GM23338 (cell line): ENCODE measurements around the gene PECR. TPM values are rescaled to one million over a fixed set of nuclear protein-coding genes. Genes with fewer than 3 reads are reported as not detected.

ENCODE experiments used
- ATAC-seq: fragments of 200-7000 bp; cut with Tn5 transposase; 3 replicates; pipeline ENCODE4 v1.9.1; 2020
- DNase-seq: peaks from one replicate; pipeline ENCODE4 v3.0.0-alpha.2; 2015; ENCODE audit warnings: low spot score
- H2AFZ ChIP-seq: fragments of 200-600 bp; sonication (generic); 2 replicates; pipeline ENCODE4 v1.8.0; 2016; ENCODE audit warnings: antibody characterized with exemption, mild to moderate bottlenecking, moderate library complexity
- H3F3A ChIP-seq: fragments of 200-600 bp; sonication (generic); replicated peaks from 2 replicates; pipeline ENCODE4 v1.8.0; 2017; ENCODE audit warnings: antibody characterized with exemption, mixed run types, low read depth
- H3K27ac ChIP-seq: fragments of 200-600 bp; sonication (generic); 2 replicates; pipeline ENCODE4 v1.6.1; 2016; ENCODE audit warnings: low read depth
- H3K27me3 ChIP-seq: fragments of 200-600 bp; sonication (generic); 2 replicates; pipeline ENCODE4 v1.8.0; 2016; ENCODE audit warnings: mild to moderate bottlenecking, mixed run types, moderate library complexity; ENCODE audit not compliant: insufficient read depth
- H3K36me3 ChIP-seq: fragments of 200-600 bp; sonication (generic); 2 replicates; pipeline ENCODE4 v1.8.0; 2016; ENCODE audit warnings: mild to moderate bottlenecking; ENCODE audit not compliant: insufficient read depth
- H3K4me1 ChIP-seq: fragments of 200-600 bp; sonication (generic); 2 replicates; pipeline ENCODE4 v1.8.0; 2016; ENCODE audit warnings: mild to moderate bottlenecking, moderate library complexity; ENCODE audit not compliant: insufficient read depth
- H3K4me2 ChIP-seq: fragments of 200-600 bp; sonication (generic); 2 replicates; pipeline ENCODE4 v1.7.1; 2017; ENCODE audit warnings: mixed run types
- H3K4me3 ChIP-seq: fragments of 200-600 bp; sonication (generic); 2 replicates; pipeline ENCODE4 v1.6.1; 2016; ENCODE audit warnings: mixed run types
- H3K79me2 ChIP-seq: fragments of 200-600 bp; sonication (generic); replicated peaks from 2 replicates; pipeline ENCODE4 v1.8.0; 2017; ENCODE audit warnings: mild to moderate bottlenecking; ENCODE audit not compliant: insufficient read depth
- H3K9me2 ChIP-seq: fragments of 200-600 bp; sonication (generic); 2 replicates; pipeline ENCODE4 v1.8.0; 2017; ENCODE audit not compliant: insufficient read depth
- H4K20me1 ChIP-seq: fragments of 200-600 bp; sonication (generic); replicated peaks from 2 replicates; pipeline ENCODE4 v1.8.0; 2017; ENCODE audit warnings: mild to moderate bottlenecking; ENCODE audit not compliant: insufficient read depth
- H3K27ac Mint-ChIP-seq: 2 replicates; pipeline ENCODE4 v1.8.0; 2020; ENCODE audit warnings: inconsistent platforms, mild to moderate bottlenecking, moderate library complexity, mixed read lengths
- H3K27me3 Mint-ChIP-seq: 3 replicates; pipeline ENCODE4 v1.8.0; 2022; ENCODE audit warnings: low read depth, mild to moderate bottlenecking, moderate library complexity, mixed read lengths, inconsistent platforms; ENCODE audit not compliant: insufficient read depth, poor library complexity
- H3K36me3 Mint-ChIP-seq: 3 replicates; pipeline ENCODE4 v1.8.0; 2021; ENCODE audit warnings: low read depth, mild to moderate bottlenecking, inconsistent platforms, moderate library complexity, mixed read lengths
- H3K4me1 Mint-ChIP-seq: 3 replicates; pipeline ENCODE4 v1.8.0; 2020; ENCODE audit warnings: mild to moderate bottlenecking, inconsistent platforms, mixed read lengths
- H3K4me3 Mint-ChIP-seq: 3 replicates; pipeline ENCODE4 v1.8.0; 2021; ENCODE audit warnings: moderate library complexity, mild to moderate bottlenecking, inconsistent platforms, mixed read lengths
- H3K9me3 Mint-ChIP-seq: 3 replicates; pipeline ENCODE4 v1.8.0; 2020; ENCODE audit warnings: moderate library complexity, mild to moderate bottlenecking, inconsistent platforms, mixed read lengths
- CREB1 ChIP-seq: fragments of 250-450 bp; sonication (Bioruptor Pico); IDR thresholded peaks from 2 replicates; pipeline ENCODE4 v1.5.0; 2020; ENCODE audit warnings: low read depth, mild to moderate bottlenecking, moderate library complexity
- CTCF ChIP-seq, 2 experiments: fragments of 200-600 bp in 1 of 2; sonication (generic) in 1 of 2; conservative IDR thresholded peaks; 2 replicates each; pipeline versions ENCODE4 v1.5.1 to v1.6.1; 2016 to 2017; ENCODE audit warnings: antibody characterized with exemption in 2 of 2, low read depth in 2 of 2, mild to moderate bottlenecking in 2 of 2, moderate library complexity in 1 of 2
- ETS1 ChIP-seq: IDR thresholded peaks from 2 replicates; pipeline ENCODE4 v1.6.1; 2016; ENCODE audit warnings: antibody characterized with exemption
- EZH2 ChIP-seq: fragments of 200-600 bp; sonication (generic); IDR thresholded peaks from one replicate; pipeline ENCODE4 v1.8.0; 2017; ENCODE audit warnings: antibody characterized with exemption, mild to moderate bottlenecking, low read depth; ENCODE audit not compliant: unreplicated experiment
- JUNB ChIP-seq: IDR thresholded peaks from one replicate; pipeline ENCODE4 v1.6.1; 2016; ENCODE audit warnings: antibody characterized with exemption; ENCODE audit not compliant: unreplicated experiment
- NANOG ChIP-seq: IDR thresholded peaks from 2 replicates; pipeline ENCODE4 v1.6.1; 2016; ENCODE audit warnings: antibody characterized with exemption, borderline replicate concordance
- POLR2AphosphoS5 ChIP-seq: IDR thresholded peaks from 2 replicates; pipeline ENCODE4 v1.6.1; 2016; ENCODE audit warnings: antibody characterized with exemption, low read depth
- STAT1 ChIP-seq: IDR thresholded peaks from one replicate; pipeline ENCODE4 v1.6.1; 2016; ENCODE audit warnings: antibody characterized with exemption; ENCODE audit not compliant: unreplicated experiment
- polyA plus RNA-seq: library from polyadenylated mRNA; unstranded; fragments of >200 nt; fragmentation: Nextera tagmentation; extraction: Ambion mirVana; gene quantifications from 2 replicates; pipeline ENCODE4 v1.2.1, GENCODE V29; 2016
- total RNA-seq: library from RNA; depleted of rRNA; stranded (reverse); fragments of >200 nt; shearing (Covaris generic); gene quantifications from 2 replicates; pipeline ENCODE4 v1.2.3, GENCODE V29; 2014
- TF ChIP-seq, protein P1 (sequence below): IDR thresholded peaks from one replicate; pipeline ENCODE4 v1.6.1; 2018; ENCODE audit warnings: antibody characterized with exemption; ENCODE audit not compliant: unreplicated experiment

The PECR gene
- total and polyA plus RNA-seq, 2 experiments from 2014 or later = 12.1 to 15.5 TPM

DNA sequence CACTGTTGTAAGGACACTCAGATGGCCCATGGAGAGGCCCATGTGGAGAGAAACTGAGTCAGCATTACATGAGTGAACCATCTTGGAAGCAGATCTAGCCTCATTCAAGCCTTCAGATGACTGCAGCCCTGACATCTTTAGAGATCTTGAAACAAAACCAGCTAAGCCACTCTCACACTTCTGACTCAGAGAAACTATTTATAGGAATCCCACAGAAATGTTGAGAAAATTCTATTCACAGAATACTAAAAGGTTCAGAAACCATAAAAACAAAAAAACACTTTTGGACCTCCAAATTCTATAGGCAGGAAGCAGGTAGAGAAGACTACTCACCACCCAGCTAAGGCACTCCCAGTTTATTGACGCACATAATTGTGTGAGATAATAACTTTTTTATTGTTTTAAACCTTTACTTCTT is 8.8 kb upstream of the PECR start:
- Histone ChIP-seq H2AFZ (no peak overlapping the region), H3K4me3 (no peak overlapping the region), H3K9me2 (0 out of 2 replicates have a peak, but pooled peaks cover 6% of the 10 kb centered on the region), H3K36me3 (no peaks in the 10 kb centered on the region), H3K79me2 (0 out of 2 replicates have a peak, but pooled peaks cover 2% of the 10 kb centered on the region), H3K4me1 (no peaks in the 10 kb centered on the region), H3K27ac (no peak overlapping the region), H3K4me2 (no peak overlapping the region), H3F3A (no peaks in the 10 kb centered on the region; the same call in 1 of the 2 replicates), H3K27me3 (no peaks in the 10 kb centered on the region), H4K20me1 (no peaks in the 10 kb centered on the region)
- ATAC-seq = no peak
- Mint-ChIP-seq H3K27me3 (no peaks in the 10 kb centered on the region), H3K4me3 (no peak overlapping the region), H3K36me3 (no peaks in the 10 kb centered on the region), H3K27ac (no peak overlapping the region), H3K4me1 (no peaks in the 10 kb centered on the region), H3K9me3 (no peaks in the 10 kb centered on the region)
- no peak for DNase-seq
- TF ChIP-seq NANOG (no peak), JUNB (no peak), POLR2AphosphoS5 (no peak), EZH2 (no peak), ETS1 (no peak), STAT1 (no peak), CREB1 (no peak)
- TF ChIP-seq, protein P1, sequence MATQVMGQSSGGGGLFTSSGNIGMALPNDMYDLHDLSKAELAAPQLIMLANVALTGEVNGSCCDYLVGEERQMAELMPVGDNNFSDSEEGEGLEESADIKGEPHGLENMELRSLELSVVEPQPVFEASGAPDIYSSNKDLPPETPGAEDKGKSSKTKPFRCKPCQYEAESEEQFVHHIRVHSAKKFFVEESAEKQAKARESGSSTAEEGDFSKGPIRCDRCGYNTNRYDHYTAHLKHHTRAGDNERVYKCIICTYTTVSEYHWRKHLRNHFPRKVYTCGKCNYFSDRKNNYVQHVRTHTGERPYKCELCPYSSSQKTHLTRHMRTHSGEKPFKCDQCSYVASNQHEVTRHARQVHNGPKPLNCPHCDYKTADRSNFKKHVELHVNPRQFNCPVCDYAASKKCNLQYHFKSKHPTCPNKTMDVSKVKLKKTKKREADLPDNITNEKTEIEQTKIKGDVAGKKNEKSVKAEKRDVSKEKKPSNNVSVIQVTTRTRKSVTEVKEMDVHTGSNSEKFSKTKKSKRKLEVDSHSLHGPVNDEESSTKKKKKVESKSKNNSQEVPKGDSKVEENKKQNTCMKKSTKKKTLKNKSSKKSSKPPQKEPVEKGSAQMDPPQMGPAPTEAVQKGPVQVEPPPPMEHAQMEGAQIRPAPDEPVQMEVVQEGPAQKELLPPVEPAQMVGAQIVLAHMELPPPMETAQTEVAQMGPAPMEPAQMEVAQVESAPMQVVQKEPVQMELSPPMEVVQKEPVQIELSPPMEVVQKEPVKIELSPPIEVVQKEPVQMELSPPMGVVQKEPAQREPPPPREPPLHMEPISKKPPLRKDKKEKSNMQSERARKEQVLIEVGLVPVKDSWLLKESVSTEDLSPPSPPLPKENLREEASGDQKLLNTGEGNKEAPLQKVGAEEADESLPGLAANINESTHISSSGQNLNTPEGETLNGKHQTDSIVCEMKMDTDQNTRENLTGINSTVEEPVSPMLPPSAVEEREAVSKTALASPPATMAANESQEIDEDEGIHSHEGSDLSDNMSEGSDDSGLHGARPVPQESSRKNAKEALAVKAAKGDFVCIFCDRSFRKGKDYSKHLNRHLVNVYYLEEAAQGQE = no peak

- no peak overlapping the region for H3K4me3 Mint-ChIP-seq
- H4K20me1 ChIP-seq = no peaks in the 10 kb centered on the region
- peaks cover 11% of the 10 kb centered on the region; the same call in 1 of the 2 replicates for H3K79me2 ChIP-seq
- H3K36me3 Mint-ChIP-seq = no peaks in the 10 kb centered on the region
- no peaks in the 10 kb centered on the region for H3K9me2 ChIP-seq
- no peak overlapping the region for H3K27ac Mint-ChIP-seq
- peaks cover 31% of the 10 kb centered on the region for H3K4me1 Mint-ChIP-seq
- H3F3A ChIP-seq = no peaks in the 10 kb centered on the region; the same call in 1 of the 2 replicates
- no peak overlapping the region for H3K4me3 ChIP-seq
- no peak overlapping the region for H3K4me2 ChIP-seq
- no peaks in the 10 kb centered on the region for H3K9me3 Mint-ChIP-seq
- no peak for ATAC-seq
- no peaks in the 10 kb centered on the region for H3K27me3 Mint-ChIP-seq
- no peaks in the 10 kb centered on the region for H3K27me3 ChIP-seq
- no peak for DNase-seq
- peaks cover 27% of the 10 kb centered on the region for H3K4me1 ChIP-seq
- H2AFZ ChIP-seq = no peak overlapping the region
- no peaks in the 10 kb centered on the region for H3K36me3 ChIP-seq
- no peak overlapping the region for H3K27ac ChIP-seq
- no peak for TF ChIP-seq CTCF (conservative IDR thresholded peaks at IDR 0.05; ENCODE audit: low read depth in 2 of 2)
- TF ChIP-seq NANOG = no peak
- TF ChIP-seq ETS1 = no peak
- no peak for TF ChIP-seq STAT1
- TF ChIP-seq, protein P1 = no peak
Measured at GRCh38 chr2:216086207-216086893, 4.7 kb upstream of the PECR start.
